ENCODE data around the gene ST6GAL1. TPM values are rescaled to one million over a fixed set of nuclear protein-coding genes. Genes with fewer than 3 reads are reported as not detected.

The ST6GAL1 gene
- total and polyA plus RNA-seq, 2 experiments from 2014 or later: 64.3 to 123 TPM

GRCh38 chr3:187069857-187070516 is 139.7 kb downstream of the ST6GAL1 start:
- DNase-seq (ENCODE audit: low read depth in 1 of 2, low spot score in 1 of 2): no peak
- Histone ChIP-seq H3K4me1 (ENCODE audit: low read depth) (peaks cover 27% of the 10 kb centered on the region), H3K36me3 (peaks cover 8% of the 10 kb centered on the region), H3K9me3 (ENCODE audit: low read depth) (no peaks in the 10 kb centered on the region), H3K4me3 (no peak overlapping the region), H3K27me3 (no peaks in the 10 kb centered on the region), H3K27ac (no peak overlapping the region)
- no peak for TF ChIP-seq CTCF (IDR thresholded peaks at IDR 0.05; ENCODE audit: low read depth, low read length)

- Histone ChIP-seq H3K4me3 (no peak overlapping the region), H3K36me3 (peaks cover 11% of the 10 kb centered on the region), H3K4me1 (ENCODE audit: low read depth) (peaks cover 27% of the 10 kb centered on the region), H3K27me3 (no peaks in the 10 kb centered on the region), H3K27ac (peak overlapping the region; percentile 71), H3K9me3 (ENCODE audit: low read depth) (no peaks in the 10 kb centered on the region)
- TF ChIP-seq CTCF (IDR thresholded peaks at IDR 0.05; ENCODE audit: low read depth, low read length): no peak
- DNase-seq (ENCODE audit: low read depth in 1 of 2, low spot score in 1 of 2): no peak
These were observed 141.8 kb downstream of the ST6GAL1 start for GRCh38 chr3:187072102-187072501.

- Histone ChIP-seq H3K4me3 (no peak overlapping the region), H3K36me3 (peaks cover 12% of the 10 kb centered on the region), H3K9me3 (ENCODE audit: low read depth) (no peaks in the 10 kb centered on the region), H3K27ac (peak overlapping the region; percentile 71), H3K27me3 (no peaks in the 10 kb centered on the region), H3K4me1 (ENCODE audit: low read depth) (peaks cover 23% of the 10 kb centered on the region)
- DNase-seq (ENCODE audit: low read depth in 1 of 2, low spot score in 1 of 2): no peak
- TF ChIP-seq CTCF (IDR thresholded peaks at IDR 0.05; ENCODE audit: low read depth, low read length): no peak
These were observed 142.2 kb downstream of the ST6GAL1 start for GRCh38 chr3:187072511-187072910.

GRCh38 chr3:187073581-187074098 is 143.3 kb downstream of the ST6GAL1 start:
- Histone ChIP-seq H3K36me3 (peaks cover 17% of the 10 kb centered on the region), H3K27ac (peak overlapping the region; percentile 71), H3K4me3 (no peak overlapping the region), H3K9me3 (ENCODE audit: low read depth) (no peaks in the 10 kb centered on the region), H3K27me3 (no peaks in the 10 kb centered on the region), H3K4me1 (ENCODE audit: low read depth) (peaks cover 23% of the 10 kb centered on the region)
- no peak for TF ChIP-seq CTCF (IDR thresholded peaks at IDR 0.05; ENCODE audit: low read depth, low read length)
- peak in 1 of 2 donors; percentile 49 for DNase-seq (ENCODE audit: low read depth in 1 of 2, low spot score in 1 of 2)

GRCh38 chr3:187074846-187075245 is 144.5 kb downstream of the ST6GAL1 start:
- Histone ChIP-seq H3K27me3 (no peaks in the 10 kb centered on the region), H3K4me3 (no peak overlapping the region), H3K27ac (no peak overlapping the region), H3K4me1 (ENCODE audit: low read depth) (peaks cover 23% of the 10 kb centered on the region), H3K36me3 (peaks cover 15% of the 10 kb centered on the region), H3K9me3 (ENCODE audit: low read depth) (no peaks in the 10 kb centered on the region)
- TF ChIP-seq CTCF (IDR thresholded peaks at IDR 0.05; ENCODE audit: low read depth, low read length): no peak
- no peak for DNase-seq (ENCODE audit: low read depth in 1 of 2, low spot score in 1 of 2)
